HFFc6 (cell line): ENCODE results near the gene OCA2. TPM values are rescaled to one million over a fixed set of nuclear protein-coding genes. Genes with fewer than 3 reads are reported as not detected.

Experiments used
- DNase-seq: peaks from one replicate; pipeline ENCODE4 v3.0.0-alpha.2; 2018
- H3K27ac Mint-ChIP-seq: 2 replicates; pipeline ENCODE4 v1.8.0; 2020; ENCODE audit warnings: mild to moderate bottlenecking, mixed read lengths
- H3K27me3 Mint-ChIP-seq: 2 replicates; pipeline ENCODE4 v1.8.0; 2021; ENCODE audit warnings: mild to moderate bottlenecking, moderate library complexity, mixed read lengths; ENCODE audit not compliant: insufficient read depth
- H3K36me3 Mint-ChIP-seq: 2 replicates; pipeline ENCODE4 v1.8.0; 2021; ENCODE audit warnings: low read depth, mixed read lengths
- H3K4me1 Mint-ChIP-seq: 2 replicates; pipeline ENCODE4 v1.8.0; 2020; ENCODE audit warnings: low read depth, mixed read lengths
- H3K4me3 Mint-ChIP-seq: 2 replicates; pipeline ENCODE4 v1.8.0; 2020; ENCODE audit warnings: mild to moderate bottlenecking, moderate library complexity, mixed read lengths
- H3K9me3 Mint-ChIP-seq: 2 replicates; pipeline ENCODE4 v1.8.0; 2020; ENCODE audit warnings: mild to moderate bottlenecking, mixed read lengths
- CTCF ChIP-seq: fragments of 200-600 bp; sonication (generic); IDR thresholded peaks from 2 replicates; pipeline ENCODE4 v1.5.0; 2021; ENCODE audit warnings: antibody characterized with exemption, mild to moderate bottlenecking
- total RNA-seq, 6 experiments: library from RNA; stranded (reverse); fragmentation: NEBNext Ultra II Directional; extraction: Animal tissue kit (Norgen Biotek cat#: 25700); gene quantifications; 2 replicates in 1 of 6; 3 replicates in 5 of 6; pipeline ENCODE4 v1.2.3, GENCODE V29; 2021

OCA2 gene
- total RNA-seq, 6 experiments from 2014 or later, result not detected

- H3K4me3 Mint-ChIP-seq, result no peak overlapping the region
- no peak for DNase-seq
- no peak for TF ChIP-seq CTCF
- H3K27me3 Mint-ChIP-seq, result no peaks in the 10 kb centered on the region
- H3K4me1 Mint-ChIP-seq, result peaks cover 23% of the 10 kb centered on the region; the same call in 1 of the 2 replicates
- no peak overlapping the region for H3K27ac Mint-ChIP-seq
- H3K9me3 Mint-ChIP-seq, result peaks cover 41% of the 10 kb centered on the region
- peaks cover 15% of the 10 kb centered on the region; the same call in 1 of the 2 replicates for H3K36me3 Mint-ChIP-seq
Observed at GRCh38 chr15:27734785-27735495, 364.2 kb downstream of the OCA2 start.

GRCh38 chr15:27731776-27732175, 367.3 kb downstream of the OCA2 start:
- Mint-ChIP-seq H3K4me1 (peaks cover 35% of the 10 kb centered on the region; the same call in 1 of the 2 replicates), H3K36me3 (peaks cover 12% of the 10 kb centered on the region; the same call in 1 of the 2 replicates), H3K4me3 (peak overlapping the region; percentile 21; the same call in 1 of the 2 replicates), H3K27me3 (no peaks in the 10 kb centered on the region), H3K9me3 (peaks cover 47% of the 10 kb centered on the region), H3K27ac (peak overlapping the region; percentile 35; the same call in 1 of the 2 replicates)
- no peak for DNase-seq
- TF ChIP-seq CTCF, result no peak

- Mint-ChIP-seq H3K36me3 (peaks cover 12% of the 10 kb centered on the region; the same call in 1 of the 2 replicates), H3K4me1 (peaks cover 35% of the 10 kb centered on the region; the same call in 1 of the 2 replicates), H3K9me3 (peaks cover 42% of the 10 kb centered on the region), H3K27me3 (0 out of 2 replicates have a peak, but pooled peaks cover under 1% of the 10 kb centered on the region), H3K27ac (no peak overlapping the region), H3K4me3 (no peak overlapping the region)
- TF ChIP-seq CTCF, result no peak
- DNase-seq, result no peak
Observed at GRCh38 chr15:27730868-27731267, 368.2 kb downstream of the OCA2 start.

GRCh38 chr15:27725731-27726130, 373.4 kb downstream of the OCA2 start:
- H3K36me3 Mint-ChIP-seq, result no peaks in the 10 kb centered on the region; the same call in 1 of the 2 replicates
- H3K27me3 Mint-ChIP-seq, result peaks cover 5% of the 10 kb centered on the region; the same call in 1 of the 2 replicates
- H3K4me3 Mint-ChIP-seq, result no peak overlapping the region
- no peak for DNase-seq
- peaks cover 20% of the 10 kb centered on the region; the same call in 1 of the 2 replicates for H3K4me1 Mint-ChIP-seq
- peaks cover 41% of the 10 kb centered on the region; the same call in 1 of the 2 replicates for H3K9me3 Mint-ChIP-seq
- H3K27ac Mint-ChIP-seq, result no peak overlapping the region
- TF ChIP-seq CTCF, result no peak

- Mint-ChIP-seq H3K9me3 (peaks cover 48% of the 10 kb centered on the region), H3K27ac (no peak overlapping the region), H3K27me3 (peaks cover 5% of the 10 kb centered on the region; the same call in 1 of the 2 replicates), H3K4me1 (peaks cover 12% of the 10 kb centered on the region; the same call in 1 of the 2 replicates), H3K4me3 (no peak overlapping the region), H3K36me3 (no peaks in the 10 kb centered on the region)
- no peak for DNase-seq
- no peak for TF ChIP-seq CTCF
Observed at GRCh38 chr15:27723821-27724220, 375.3 kb downstream of the OCA2 start.
